Psoas muscle (tissue), 8 donors: ENCODE results near the gene YY1AP1. TPM values are rescaled to one million over a fixed set of nuclear protein-coding genes. Genes with fewer than 3 reads are reported as not detected.
"Not testable (repeated sequence)": the region's sequence is repeated elsewhere in the genome, so short reads cannot be mapped to it uniquely, and the experiment has no call there.

ENCODE experiments used
- ATAC-seq, 4 donors: fragments of 200-7000 bp; cut with Tn5 transposase; one replicate each; pipeline ENCODE4 v1.9.1; 2020; ENCODE audit warnings: moderate library complexity in 3 of 4, mild to moderate bottlenecking in 2 of 4
- DNase-seq, 2 donors: peaks; one replicate each; pipeline ENCODE4 v3.0.0-alpha.2; 2020
- H3K27ac ChIP-seq: fragments of 200-600 bp; one replicate; pipeline ENCODE4 v1.8.0; 2022
- H3K27me3 ChIP-seq, 3 donors: fragments of 200-600 bp in 1 of 3; one replicate each; pipeline versions ENCODE4 v1.6.1 to v1.8.0; 2013 to 2022; ENCODE audit warnings: low read length in 2 of 3, mild to moderate bottlenecking in 2 of 3, moderate library complexity in 1 of 3; ENCODE audit not compliant: insufficient read depth in 3 of 3
- H3K36me3 ChIP-seq, 2 donors: fragments of 200-600 bp in 1 of 2; one replicate each; pipeline versions ENCODE4 v1.6.1 to v1.8.0; 2013 to 2022; ENCODE audit warnings: low read depth in 1 of 2, mild to moderate bottlenecking in 1 of 2, moderate library complexity in 1 of 2; ENCODE audit not compliant: insufficient read depth in 1 of 2
- H3K4me1 ChIP-seq: fragments of 200-600 bp; one replicate; pipeline ENCODE4 v1.8.0; 2022
- H3K4me3 ChIP-seq: fragments of 200-600 bp; one replicate; pipeline ENCODE4 v1.8.0; 2022; ENCODE audit warnings: mild to moderate bottlenecking
- H3K9me3 ChIP-seq: fragments of 200-600 bp; one replicate; pipeline ENCODE4 v1.8.0; 2022
- CTCF ChIP-seq: fragments of 200-600 bp; IDR thresholded peaks from one replicate; pipeline ENCODE4 v1.8.0; 2022; ENCODE audit warnings: antibody characterized with exemption
- WGBS, 3 donors: extraction: QIAGEN DNeasy Blood & Tissue Kit; methylation state at CpG; one replicate each; pipeline versions ENCODE4 v1.1.6 to v1.1.7; 2013; 5-methylcytosine and 5-hydroxymethylcytosine counted together
- intact Hi-C, 2 donors: fragments of 100-400 bp; cut with DNase I; formaldehyde crosslinking; loops; one replicate each; pipeline versions ENCODE4 v1.11.0 to v1.14.2; 2022
- polyA plus RNA-seq, 3 donors: library from polyadenylated mRNA; stranded (reverse); fragments of 200-250 nt; gene quantifications; one replicate each; pipeline ENCODE4 v1.2.3, GENCODE V29; 2013
- total RNA-seq, 4 donors: library from RNA; stranded (reverse); fragmentation: NEBNext Ultra II Directional in 2 of 4; extraction: Animal tissue kit (Norgen Biotek cat#: 25700) in 2 of 4; gene quantifications; one replicate each; pipeline versions ENCODE4 v1.2.1 to v1.2.4, GENCODE V29; 2021 to 2023
- donor health status: healthy with polysubstance abuse.
- donor health status: DM: no; HTN: no; CAD: no; lungs with moderate emphysema.
- donor health status: Bipolar disorder and iron deficiency.
- donor health status: healthy.
- donor health status: DM: yes; HTN: yes; CAD: no.
- donor health status: DM: no; HTN: no; CAD: no.
- donor health status: DM: no; HTN: no; CAD: no.
- donor health status: DM: yes; HTN: yes; CAD: no.

The YY1AP1 gene
- total and polyA plus RNA-seq, 7 donors: 58.3 to 105 (median 80.0) TPM

GRCh38 chr1:155640367-155640766, 48.2 kb downstream of the YY1AP1 start:
- no peak for TF ChIP-seq CTCF
- DNase-seq (no peak), ATAC-seq (no peak)
- no peak overlapping the region for H3K27ac ChIP-seq
- no peak overlapping the region for H3K4me3 ChIP-seq
- intact Hi-C loops: no loop called here
- no peaks in the 10 kb centered on the region for H3K36me3 ChIP-seq
- H3K9me3 ChIP-seq: peaks cover 9% of the 10 kb centered on the region
- no peaks in the 10 kb centered on the region for H3K4me1 ChIP-seq
- H3K27me3 ChIP-seq: no peaks in the 10 kb centered on the region

GRCh38 chr1:155636397-155637153, 52.0 kb downstream of the YY1AP1 start:
- Histone ChIP-seq H3K36me3 (no peaks in the 10 kb centered on the region), H3K4me1 (no peaks in the 10 kb centered on the region), H3K9me3 (no peaks in the 10 kb centered on the region), H3K27ac (no peak overlapping the region), H3K4me3 (peak overlapping the region; percentile 42), H3K27me3 (no peaks in the 10 kb centered on the region)
- intact Hi-C loops: no loop called here
- WGBS, 3 donors: 73 to 86% (median 82%) methylated on average over 11 of the region's 11 CpGs
- TF ChIP-seq CTCF: no peak
- ATAC-seq (no peak), DNase-seq (no peak)

- ATAC-seq, intact Hi-C loops, H3K36me3 ChIP-seq: not testable (repeated sequence)
These were observed 62.1 kb downstream of the YY1AP1 start for GRCh38 chr1:155626428-155626827.

GRCh38 chr1:155623357-155623756, 65.2 kb downstream of the YY1AP1 start:
- no peak overlapping the region for H3K4me3 ChIP-seq
- ATAC-seq: no peak
- no peak for DNase-seq
- WGBS, 3 donors: 50 to 69% (median 63%) methylated on average over 1 of the region's 1 CpG
- TF ChIP-seq CTCF: no peak
- H3K9me3 ChIP-seq: no peaks in the 10 kb centered on the region
- intact Hi-C loops: no loop called here
- H3K36me3 ChIP-seq: no peaks in the 10 kb centered on the region
- no peaks in the 10 kb centered on the region for H3K27me3 ChIP-seq
- no peak overlapping the region for H3K27ac ChIP-seq
- H3K4me1 ChIP-seq: no peaks in the 10 kb centered on the region

More at GRCh38 chr1:155626428-155626827, 62.1 kb downstream of the YY1AP1 start:
- DNase-seq, H3K4me1 ChIP-seq, H3K4me3 ChIP-seq, H3K27ac ChIP-seq, H3K27me3 ChIP-seq, H3K9me3 ChIP-seq: not testable (repeated sequence)
- WGBS, 3 donors: 80 to 86% (median 82%) methylated on average over 4 of the region's 7 CpGs

GRCh38 chr1:155622191-155622590, 66.4 kb downstream of the YY1AP1 start:
- no peak overlapping the region for H3K4me3 ChIP-seq
- DNase-seq: no peak
- TF ChIP-seq CTCF: no peak
- H3K4me1 ChIP-seq: no peaks in the 10 kb centered on the region
- H3K27me3 ChIP-seq: no peaks in the 10 kb centered on the region
- no peaks in the 10 kb centered on the region for H3K9me3 ChIP-seq
- no peak for ATAC-seq
- intact Hi-C loops: no loop called here
- 56 to 65% (median 64%) methylated on average over 2 of the region's 2 CpGs for WGBS, 3 donors
- no peaks in the 10 kb centered on the region for H3K36me3 ChIP-seq
- H3K27ac ChIP-seq: no peak overlapping the region

GRCh38 chr1:155613226-155613625, 75.3 kb downstream of the YY1AP1 start:
- H3K4me3 ChIP-seq, ATAC-seq, H3K27ac ChIP-seq, H3K4me1 ChIP-seq, H3K27me3 ChIP-seq, DNase-seq, intact Hi-C loops, H3K9me3 ChIP-seq: not testable (repeated sequence)
- peaks cover 0 to 18% of the 10 kb centered on the region in 2 donors for H3K36me3 ChIP-seq
- no CpG with 5 or more reads among the region's 2 CpGs for WGBS, 3 donors

- H3K27ac ChIP-seq, DNase-seq, H3K27me3 ChIP-seq, H3K4me1 ChIP-seq, intact Hi-C loops, H3K9me3 ChIP-seq: not testable (repeated sequence)
- 0 to 4% (median 0%) methylated on average over 4 to 5 of the region's 33 CpGs for WGBS, 3 donors
- Histone ChIP-seq H3K36me3 (peaks cover 0 to 18% of the 10 kb centered on the region in 2 donors), H3K4me3 (peak overlapping the region; percentile 85)
- ATAC-seq: peak; percentile 32 to 49 (median 38)
These were observed 78.3 kb downstream of the YY1AP1 start for GRCh38 chr1:155610257-155610647.
